Liver (tissue), 9 donors: ENCODE data around the gene RTP2. TPM values are rescaled to one million over a fixed set of nuclear protein-coding genes. Genes with fewer than 3 reads are reported as not detected.
A peak's percentile ranks its signal among the peaks of the same experiment; 100 is the strongest.

ENCODE experiments used
- DNase-seq: peaks from one replicate; pipeline ENCODE4 v3.0.0-alpha.2; 2017; ENCODE audit warnings: low spot score
- H3K27ac ChIP-seq, 2 donors: one replicate each; pipeline ENCODE4 v1.7.0; 2013; ENCODE audit warnings: inconsistent platforms in 2 of 2, low read length in 2 of 2, control low read depth in 1 of 2, low read depth in 1 of 2, mild to moderate bottlenecking in 1 of 2
- H3K27me3 ChIP-seq, 4 donors: one replicate each; pipeline versions ENCODE4 v1.6.1 to v1.7.0; 2013; ENCODE audit warnings: low read length in 3 of 4, inconsistent platforms in 1 of 4, mild to moderate bottlenecking in 1 of 4, moderate library complexity in 1 of 4; ENCODE audit not compliant: control insufficient read depth in 4 of 4, insufficient read depth in 4 of 4
- H3K36me3 ChIP-seq, 4 donors: one replicate each; pipeline versions ENCODE4 v1.6.1 to v1.7.0; 2013; ENCODE audit warnings: low read length in 3 of 4, mild to moderate bottlenecking in 3 of 4, low read depth in 1 of 4, moderate library complexity in 1 of 4; ENCODE audit not compliant: control insufficient read depth in 4 of 4, insufficient read depth in 3 of 4
- H3K4me1 ChIP-seq, 4 donors: one replicate each; pipeline versions ENCODE4 v1.6.1 to v1.7.0; 2013; ENCODE audit warnings: low read length in 3 of 4, mild to moderate bottlenecking in 3 of 4, moderate library complexity in 1 of 4; ENCODE audit not compliant: control insufficient read depth in 4 of 4, insufficient read depth in 4 of 4
- H3K4me3 ChIP-seq, 3 donors: one replicate each; pipeline versions ENCODE4 v1.6.1 to v1.7.0; 2013; ENCODE audit warnings: low read length in 3 of 3, control low read depth in 1 of 3, low read depth in 1 of 3, mild to moderate bottlenecking in 1 of 3
- H3K9ac ChIP-seq, 2 donors: one replicate each; pipeline ENCODE4 v1.7.0; 2013; ENCODE audit warnings: low read length in 2 of 2, mild to moderate bottlenecking in 2 of 2, moderate library complexity in 2 of 2, control low read depth in 1 of 2, low read depth in 1 of 2
- H3K9me3 ChIP-seq, 4 donors: one replicate each; pipeline versions ENCODE4 v1.6.1 to v1.7.0; 2013; ENCODE audit warnings: low read length in 3 of 4; ENCODE audit not compliant: control insufficient read depth in 4 of 4
- ATF3 ChIP-seq: IDR thresholded peaks from 2 replicates; pipeline ENCODE4 v1.6.1; 2016; ENCODE audit warnings: antibody characterized with exemption
- CTCF ChIP-seq: fragments of 150-350 bp; IDR thresholded peaks from 2 replicates; pipeline ENCODE4 v1.5.1; 2017; ENCODE audit warnings: improper control_type of control experiment, low read depth, low read length; ENCODE audit not compliant: missing input control
- EGR1 ChIP-seq, 2 donors: IDR thresholded peaks; 2 replicates each; pipeline ENCODE4 v1.6.1; 2016 to 2018; ENCODE audit warnings: antibody characterized with exemption in 2 of 2, low read depth in 2 of 2
- FOXA1 ChIP-seq: IDR thresholded peaks from 2 replicates; pipeline ENCODE4 v1.6.1; 2016; ENCODE audit warnings: antibody characterized with exemption
- GABPA ChIP-seq, 2 donors: IDR thresholded peaks in 1 of 2; conservative IDR thresholded peaks in 1 of 2; 2 replicates each; pipeline ENCODE4 v1.6.1; 2016; ENCODE audit warnings: antibody characterized with exemption in 2 of 2, mild to moderate bottlenecking in 1 of 2, moderate library complexity in 1 of 2
- HNF4A ChIP-seq, 2 donors: conservative IDR thresholded peaks; 2 replicates each; pipeline ENCODE4 v1.6.1; 2016; ENCODE audit warnings: antibody characterized with exemption in 2 of 2, mild to moderate bottlenecking in 2 of 2
- HNF4G ChIP-seq: IDR thresholded peaks from 2 replicates; pipeline ENCODE4 v1.6.1; 2016; ENCODE audit warnings: antibody characterized with exemption
- JUND ChIP-seq, 2 donors: IDR thresholded peaks; 2 replicates each; pipeline ENCODE4 v1.6.1; 2016; ENCODE audit warnings: antibody characterized with exemption in 2 of 2
- MAX ChIP-seq: IDR thresholded peaks from 2 replicates; pipeline ENCODE4 v1.6.1; 2016; ENCODE audit warnings: antibody characterized with exemption
- NR2F2 ChIP-seq: IDR thresholded peaks from 2 replicates; pipeline ENCODE4 v1.6.1; 2016; ENCODE audit warnings: antibody characterized with exemption
- RAD21 ChIP-seq, 2 donors: IDR thresholded peaks; 2 replicates each; pipeline ENCODE4 v1.6.1; 2016; ENCODE audit warnings: antibody characterized with exemption in 2 of 2, mild to moderate bottlenecking in 2 of 2
- REST ChIP-seq: IDR thresholded peaks from 2 replicates; pipeline ENCODE4 v1.6.1; 2016; ENCODE audit warnings: antibody characterized with exemption, mild to moderate bottlenecking
- RXRA ChIP-seq, 2 donors: IDR thresholded peaks; 2 replicates each; pipeline ENCODE4 v1.6.1; 2017 to 2018; ENCODE audit warnings: antibody characterized with exemption in 2 of 2, mild to moderate bottlenecking in 1 of 2
- SP1 ChIP-seq: IDR thresholded peaks from 2 replicates; pipeline ENCODE4 v1.6.1; 2018; ENCODE audit warnings: antibody characterized with exemption, mild to moderate bottlenecking
- TAF1 ChIP-seq: conservative IDR thresholded peaks from 2 replicates; pipeline ENCODE4 v1.6.1; 2016; ENCODE audit warnings: antibody characterized with exemption, mild to moderate bottlenecking
- ZBTB33 ChIP-seq: IDR thresholded peaks from 2 replicates; pipeline ENCODE4 v1.6.1; 2016; ENCODE audit warnings: antibody characterized with exemption
- WGBS: extraction: QIAGEN DNeasy Blood & Tissue Kit; methylation state at CpG from one replicate; pipeline ENCODE4 v1.1.7; 2013; 5-methylcytosine and 5-hydroxymethylcytosine counted together
- polyA plus RNA-seq, 2 donors: library from polyadenylated mRNA; stranded (reverse) in 1 of 2; unstranded in 1 of 2; fragments of 200-250 nt in 1 of 2; fragments of >200 nt in 1 of 2; fragmentation: Nextera tagmentation in 1 of 2; extraction: Ambion mirVana in 1 of 2; gene quantifications; one replicate each; pipeline versions ENCODE4 v1.2.1 to v1.2.3, GENCODE V29; 2013 to 2015
- total RNA-seq, 2 donors: library from RNA; depleted of rRNA; stranded (reverse); fragments of >200 nt; gene quantifications; one replicate each; pipeline ENCODE4 v1.2.3, GENCODE V29; 2014
- donor health status: healthy.
- donor health status: healthy.
- donor health status: healthy.
- donor health status: healthy.
- donor health status: healthy.

The RTP2 gene
- total and polyA plus RNA-seq, 4 donors, result not detected

- H3K27me3 ChIP-seq, result no peaks in the 10 kb centered on the region
- whole genome bisulfite sequencing, result 0% methylated on average over 7 of the region's 7 CpGs
- DNase-seq, result no peak
- H3K4me1 ChIP-seq, result peaks cover 0 to 66% (median 22%) of the 10 kb centered on the region in 4 donors
- peak overlapping the region; percentile 71 to 97 (median 80) for H3K4me3 ChIP-seq
- H3K9me3 ChIP-seq, result no peaks in the 10 kb centered on the region
- H3K36me3 ChIP-seq, result peaks cover 0 to 12% (median 10%) of the 10 kb centered on the region in 4 donors
- peak overlapping the region; percentile 100 for H3K27ac ChIP-seq
- TF ChIP-seq CTCF (no peak), JUND (IDR thresholded peaks at IDR 0.05) (no peak), RXRA (IDR thresholded peaks at IDR 0.05) (peak in 1 of 2 donors; percentile 75), REST (peak; percentile 43), GABPA (IDR thresholded peaks at IDR 0.05 in 1 of 2, conservative IDR thresholded peaks at IDR 0.05 in 1 of 2) (no peak)
- peak overlapping the region; percentile 88 to 97 for H3K9ac ChIP-seq
Observed at GRCh38 chr3:187738071-187738330, 35.6 kb upstream of the RTP2 start.

- DNase-seq, result peak; percentile 56
- peaks cover 0 to 65% (median 22%) of the 10 kb centered on the region in 4 donors for H3K4me1 ChIP-seq
Observed at GRCh38 chr3:187737368-187738070, 35.2 kb upstream of the RTP2 start.

More at GRCh38 chr3:187737368-187738070, 35.2 kb upstream of the RTP2 start:
- no peaks in the 10 kb centered on the region for H3K9me3 ChIP-seq
- peak overlapping the region; percentile 88 to 97 for H3K9ac ChIP-seq
- peak; percentile 7 for TF ChIP-seq ATF3
- no peak for TF ChIP-seq FOXA1
- TF ChIP-seq JUND (IDR thresholded peaks at IDR 0.05), result no peak
- no peak for TF ChIP-seq HNF4A (conservative IDR thresholded peaks at IDR 0.05)
- peak; percentile 69 for TF ChIP-seq SP1
- TF ChIP-seq RAD21 (IDR thresholded peaks at IDR 0.05), result peak in 1 of 2 donors; percentile 30
- TF ChIP-seq EGR1 (IDR thresholded peaks at IDR 0.05; ENCODE audit: low read depth in 2 of 2), result no peak
- peak; percentile 12 for TF ChIP-seq CTCF
- peak in 1 of 2 donors; percentile 85 for TF ChIP-seq RXRA (IDR thresholded peaks at IDR 0.05)
- TF ChIP-seq NR2F2, result no peak
- no peak for TF ChIP-seq HNF4G
- no peak for TF ChIP-seq REST
- TF ChIP-seq MAX, result no peak
- peak; percentile 38 for TF ChIP-seq TAF1
- no peak for TF ChIP-seq GABPA (IDR thresholded peaks at IDR 0.05 in 1 of 2, conservative IDR thresholded peaks at IDR 0.05 in 1 of 2)
- TF ChIP-seq ZBTB33, result no peak
- no peaks in the 10 kb centered on the region for H3K27me3 ChIP-seq
- peak overlapping the region; percentile 71 to 97 (median 80) for H3K4me3 ChIP-seq
- H3K27ac ChIP-seq, result peak overlapping the region; percentile 100
- peaks cover 0 to 17% (median 15%) of the 10 kb centered on the region in 4 donors for H3K36me3 ChIP-seq
- WGBS, result 1% methylated on average over 41 of the region's 41 CpGs
